Ecto neural progenitor cell (in vitro differentiated cells): ENCODE results near the gene SMIM13.

Experiments used
- DNase-seq: peaks from one replicate; pipeline ENCODE4 v3.0.0-alpha.2; 2018; ENCODE audit warnings: low spot score

SMIM13 gene

GRCh38 chr6:11122380-11122779 lies 28.7 kb downstream of the SMIM13 start:
- DNase-seq: no peak

GRCh38 chr6:11123978-11124377 lies 30.3 kb downstream of the SMIM13 start:
- no peak for DNase-seq

DNA sequence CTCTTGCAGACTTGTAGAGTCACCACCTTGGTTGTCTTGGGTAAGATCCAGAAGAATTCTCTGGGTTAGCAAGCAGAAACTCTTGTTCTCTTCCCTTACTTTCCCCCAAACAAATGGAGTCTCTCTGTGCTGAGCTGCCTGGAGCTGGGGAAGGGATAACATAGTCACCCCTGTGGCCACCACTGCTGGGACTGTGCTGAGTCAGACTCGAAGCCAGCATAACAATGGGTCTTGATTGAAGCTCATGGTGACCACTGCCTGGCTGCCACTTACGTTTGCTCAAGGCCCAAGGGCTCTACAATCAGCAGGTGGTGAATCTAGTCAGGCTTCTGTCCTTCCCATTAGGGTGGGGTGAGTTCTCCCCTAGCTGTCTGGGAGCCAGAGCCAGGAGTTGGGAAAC lies 33.2 kb downstream of the SMIM13 start:
- DNase-seq: peak; percentile 19

- DNase-seq: peak; percentile 22
Measured at GRCh38 chr6:11128608-11129007, 35.0 kb downstream of the SMIM13 start.

DNA sequence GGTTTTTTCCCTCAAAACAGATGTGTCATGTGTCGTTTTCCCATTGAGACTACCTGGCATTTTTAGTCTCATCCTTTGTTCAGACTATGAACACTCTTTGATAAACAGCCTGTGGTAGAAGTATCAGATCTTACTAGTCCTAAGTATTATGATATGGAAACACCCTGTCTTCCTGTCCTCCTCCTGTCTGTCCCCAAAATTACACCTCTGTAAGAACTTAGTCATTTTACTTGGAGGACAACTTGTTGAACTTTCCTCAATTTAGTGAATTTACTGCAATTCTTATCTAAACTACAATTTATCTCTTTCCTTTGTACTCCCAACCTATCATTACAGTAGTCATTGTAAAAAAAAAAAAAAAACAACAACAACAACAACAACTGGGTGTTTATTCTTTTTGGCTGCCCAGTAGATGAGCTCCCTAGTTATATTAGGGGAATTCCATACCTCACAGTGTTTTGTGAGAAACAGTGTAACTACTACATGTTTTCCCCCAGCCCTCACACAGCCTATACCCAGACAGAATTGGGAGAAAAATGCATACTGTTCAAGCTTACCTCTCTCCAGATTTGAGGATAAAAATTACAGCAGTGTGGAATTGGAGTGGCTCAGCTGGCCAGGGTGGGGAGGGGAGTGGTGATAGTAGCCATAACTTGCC lies 36.4 kb downstream of the SMIM13 start:
- DNase-seq: no peak

- DNase-seq: no peak
Measured at GRCh38 chr6:11130605-11131004, 37.0 kb downstream of the SMIM13 start.

- no peak for DNase-seq
Measured at GRCh38 chr6:11132194-11132888, 38.7 kb downstream of the SMIM13 start.

DNA sequence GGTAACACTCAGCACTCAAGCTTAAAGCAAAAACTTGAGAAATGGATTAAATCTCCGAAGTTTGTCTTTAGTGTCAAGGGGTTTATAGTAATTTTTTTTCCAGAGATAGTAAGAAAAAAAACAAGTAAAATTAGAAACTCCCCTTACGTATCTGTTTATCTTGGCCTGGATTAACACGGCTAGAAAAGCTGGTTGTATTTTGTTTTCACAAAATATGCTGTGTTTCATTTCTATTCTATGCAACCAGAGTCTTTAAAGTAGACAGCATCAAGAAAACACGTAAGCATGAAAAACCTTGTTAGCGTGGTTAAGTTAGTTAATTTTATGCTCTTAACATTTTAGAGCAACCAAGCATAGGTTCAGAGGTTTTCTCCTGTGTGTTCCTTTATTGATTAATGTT lies 39.6 kb downstream of the SMIM13 start:
- no peak for DNase-seq

- no peak for DNase-seq
Measured at GRCh38 chr6:11136809-11137208, 43.2 kb downstream of the SMIM13 start.

- DNase-seq: no peak
Measured at GRCh38 chr6:11139051-11139960, 45.7 kb downstream of the SMIM13 start.

DNA sequence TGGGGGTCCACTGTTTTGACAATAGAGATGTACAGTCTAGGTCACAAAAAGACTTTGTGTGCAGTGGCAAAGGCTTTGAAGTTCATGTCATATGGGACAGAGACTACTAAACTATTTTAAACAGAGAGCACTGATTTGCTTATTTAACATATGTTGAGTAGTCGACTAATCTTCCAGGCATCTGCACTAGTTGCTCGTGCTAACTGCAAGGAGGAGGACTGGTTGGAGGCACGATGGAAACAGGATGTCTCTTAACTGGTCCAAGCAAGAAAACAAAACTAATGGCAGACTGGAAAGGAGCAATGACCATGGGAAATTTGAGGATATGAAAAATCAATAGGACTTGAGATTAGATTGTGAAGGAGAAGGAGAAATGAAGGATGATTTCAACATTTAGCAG lies 46.4 kb downstream of the SMIM13 start:
- DNase-seq: no peak

GRCh38 chr6:11141295-11141694 lies 47.7 kb downstream of the SMIM13 start:
- no peak for DNase-seq

GRCh38 chr6:11142296-11143027 lies 48.8 kb downstream of the SMIM13 start:
- no peak for DNase-seq

GRCh38 chr6:11143394-11144371 lies 50.0 kb downstream of the SMIM13 start:
- DNase-seq: no peak

DNA sequence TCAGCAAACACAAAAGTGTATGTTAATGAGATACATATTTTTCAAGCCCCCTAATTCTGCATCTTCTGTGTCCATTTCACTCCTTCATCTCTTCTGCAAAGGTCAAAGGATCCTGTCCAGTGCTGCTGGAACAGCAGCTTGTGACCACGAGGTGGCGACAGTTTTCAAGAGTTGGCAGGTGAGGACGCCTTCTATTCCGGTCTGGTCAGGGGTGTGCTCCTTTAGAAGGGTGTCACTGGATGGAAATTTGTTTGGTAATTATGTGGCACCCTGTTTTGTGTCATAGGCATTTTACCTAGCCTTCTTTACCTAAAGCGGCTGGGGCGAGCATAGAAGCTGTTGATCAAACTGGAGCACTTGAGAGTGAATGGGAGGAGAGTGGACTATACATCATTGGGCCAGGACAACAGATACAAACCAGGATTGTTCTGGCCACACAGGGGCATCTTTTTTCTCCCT lies 50.8 kb downstream of the SMIM13 start:
- DNase-seq: peak; percentile 77

DNA sequence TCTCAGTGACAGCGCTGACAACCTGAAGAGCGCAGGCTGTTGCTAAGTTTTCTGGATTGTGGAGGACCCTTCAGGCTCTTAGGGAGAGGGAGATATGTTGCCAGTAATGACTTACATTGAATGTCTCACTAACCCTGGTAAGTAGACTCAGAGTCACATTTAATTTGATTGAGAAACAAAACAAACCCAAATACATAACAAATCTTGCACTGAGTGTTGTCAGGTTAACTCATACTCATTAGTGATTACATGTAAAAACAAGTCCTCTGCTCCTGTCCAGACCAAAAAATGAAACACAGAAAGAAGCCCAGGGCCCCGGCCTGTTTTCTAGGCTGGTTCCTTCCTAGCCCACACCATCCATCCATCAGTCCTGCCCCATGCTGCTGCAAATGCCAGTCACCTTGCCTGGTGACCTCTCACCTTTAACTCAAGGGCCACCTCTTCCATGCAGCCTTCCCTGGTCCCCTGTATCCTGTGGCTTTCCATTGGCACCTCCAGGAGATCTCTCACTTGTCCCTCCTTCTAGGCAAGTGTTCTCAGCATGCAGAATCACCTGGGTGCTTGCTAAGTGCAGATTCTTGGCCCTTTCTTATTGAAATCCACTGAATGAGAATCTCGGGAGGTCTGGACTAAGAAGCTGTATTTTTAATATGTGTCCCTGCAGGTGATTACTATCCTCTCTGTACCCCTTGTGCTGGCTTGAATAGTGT lies 52.6 kb downstream of the SMIM13 start:
- no peak for DNase-seq

DNA sequence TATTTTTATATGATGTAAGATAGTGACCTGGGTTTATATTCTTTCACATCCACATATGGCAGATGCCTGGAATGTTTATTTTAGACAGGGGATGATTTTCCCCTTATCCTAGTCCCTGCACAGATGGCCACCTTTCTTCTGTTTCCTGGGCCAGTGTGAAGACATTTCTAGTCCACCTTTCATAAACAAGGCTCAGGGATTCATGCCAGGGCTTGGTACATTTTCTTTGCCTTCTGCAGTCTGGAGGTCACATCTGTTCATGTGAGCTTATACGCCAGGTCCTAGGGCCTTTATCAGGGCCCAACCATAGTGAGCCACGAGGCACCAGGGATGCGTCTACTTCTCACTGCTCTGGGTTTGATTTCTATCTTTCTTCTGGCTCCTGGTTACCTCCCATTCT lies 55.9 kb downstream of the SMIM13 start:
- no peak for DNase-seq

DNA sequence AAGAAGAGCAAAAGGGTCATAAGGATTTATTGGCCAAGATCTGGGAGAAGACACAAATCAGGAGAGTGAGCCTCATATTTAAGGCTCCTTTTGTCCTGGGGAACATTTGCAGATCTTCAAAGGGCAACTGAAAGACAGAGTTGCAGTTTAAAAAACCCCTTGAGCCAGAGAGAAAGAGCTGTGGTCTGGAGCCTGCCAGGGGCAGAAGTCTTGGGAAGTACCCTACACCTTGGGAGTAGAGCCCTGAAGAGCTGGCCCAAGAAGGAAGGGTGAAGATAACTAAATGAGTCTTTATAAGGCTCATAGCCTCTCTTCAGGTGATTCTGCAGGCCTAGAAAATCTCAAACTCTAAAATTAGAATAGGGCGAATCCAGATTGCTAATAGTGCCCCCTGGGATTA lies 57.9 kb downstream of the SMIM13 start:
- DNase-seq: no peak

- DNase-seq: no peak
Measured at GRCh38 chr6:11152581-11152980, 58.9 kb downstream of the SMIM13 start.

DNA sequence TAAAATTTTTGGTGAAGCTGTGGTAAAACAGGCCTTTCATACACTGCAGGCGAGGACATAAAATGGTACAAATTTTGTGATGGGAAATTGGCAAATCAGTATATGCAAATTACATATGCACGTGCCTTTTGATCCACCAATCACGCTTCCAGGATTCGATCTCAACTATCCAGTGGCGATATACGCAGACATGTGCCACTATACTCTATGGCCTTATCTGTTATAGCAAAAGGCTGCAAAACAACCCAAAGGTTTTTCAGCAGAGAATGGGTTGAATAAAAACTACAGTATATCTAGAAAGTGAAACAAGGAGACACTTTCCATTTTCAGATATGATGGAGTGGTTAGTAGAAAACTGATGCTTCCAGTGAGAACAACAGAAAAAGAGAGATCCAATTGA lies 59.8 kb downstream of the SMIM13 start:
- DNase-seq: no peak
